ENCODE measurements around the gene SETD7.

SETD7 gene

GRCh38 chr4:139457318-139457717 is 98.7 kb downstream of the SETD7 start:
- TF ChIP-seq, protein P1, sequence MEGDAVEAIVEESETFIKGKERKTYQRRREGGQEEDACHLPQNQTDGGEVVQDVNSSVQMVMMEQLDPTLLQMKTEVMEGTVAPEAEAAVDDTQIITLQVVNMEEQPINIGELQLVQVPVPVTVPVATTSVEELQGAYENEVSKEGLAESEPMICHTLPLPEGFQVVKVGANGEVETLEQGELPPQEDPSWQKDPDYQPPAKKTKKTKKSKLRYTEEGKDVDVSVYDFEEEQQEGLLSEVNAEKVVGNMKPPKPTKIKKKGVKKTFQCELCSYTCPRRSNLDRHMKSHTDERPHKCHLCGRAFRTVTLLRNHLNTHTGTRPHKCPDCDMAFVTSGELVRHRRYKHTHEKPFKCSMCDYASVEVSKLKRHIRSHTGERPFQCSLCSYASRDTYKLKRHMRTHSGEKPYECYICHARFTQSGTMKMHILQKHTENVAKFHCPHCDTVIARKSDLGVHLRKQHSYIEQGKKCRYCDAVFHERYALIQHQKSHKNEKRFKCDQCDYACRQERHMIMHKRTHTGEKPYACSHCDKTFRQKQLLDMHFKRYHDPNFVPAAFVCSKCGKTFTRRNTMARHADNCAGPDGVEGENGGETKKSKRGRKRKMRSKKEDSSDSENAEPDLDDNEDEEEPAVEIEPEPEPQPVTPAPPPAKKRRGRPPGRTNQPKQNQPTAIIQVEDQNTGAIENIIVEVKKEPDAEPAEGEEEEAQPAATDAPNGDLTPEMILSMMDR (IDR thresholded peaks at IDR 0.05; ENCODE audit: control insufficient read depth, insufficient read depth, low read depth, low read length, missing control alignments), result no peak
- DNase-seq (ENCODE audit: low read depth), result no peak
- H3K4me3 ChIP-seq (ENCODE audit: control insufficient read depth, low read depth, low read length), result no peak overlapping the region

GRCh38 chr4:139455126-139455538 is 100.9 kb downstream of the SETD7 start:
- no peak for DNase-seq (ENCODE audit: low read depth)
- TF ChIP-seq, protein P1 (IDR thresholded peaks at IDR 0.05; ENCODE audit: control insufficient read depth, insufficient read depth, low read depth, low read length, missing control alignments), result no peak
- peak overlapping the region; percentile 93 for H3K4me3 ChIP-seq (ENCODE audit: control insufficient read depth, low read depth, low read length)

- TF ChIP-seq, protein P1 (IDR thresholded peaks at IDR 0.05; ENCODE audit: control insufficient read depth, insufficient read depth, low read depth, low read length, missing control alignments), result no peak
- peak within 1 kb of the TSS; percentile 93 for H3K4me3 ChIP-seq (ENCODE audit: control insufficient read depth, low read depth, low read length)
- peak; percentile 61 for DNase-seq (ENCODE audit: low read depth)
Measured at GRCh38 chr4:139454111-139455045, 101.6 kb downstream of the SETD7 start, which contains the start of gene RAB33B. RAB33B (plus strand) TSS chr4:139454121; CDS start chr4:139454196, 75 bp downstream.

- TF ChIP-seq, protein P1 (IDR thresholded peaks at IDR 0.05; ENCODE audit: control insufficient read depth, insufficient read depth, low read depth, low read length, missing control alignments), result no peak
- H3K4me3 ChIP-seq (ENCODE audit: control insufficient read depth, low read depth, low read length), result peak overlapping the region; percentile 93
- DNase-seq (ENCODE audit: low read depth), result peak; percentile 89
Measured at GRCh38 chr4:139453371-139454110, 102.5 kb downstream of the SETD7 start.

GRCh38 chr4:139453041-139453370 is 103.0 kb downstream of the SETD7 start:
- peak; percentile 11 for DNase-seq (ENCODE audit: low read depth)
- H3K4me3 ChIP-seq (ENCODE audit: control insufficient read depth, low read depth, low read length), result peak overlapping the region; percentile 93
- TF ChIP-seq, protein P1 (IDR thresholded peaks at IDR 0.05; ENCODE audit: control insufficient read depth, insufficient read depth, low read depth, low read length, missing control alignments), result peak; percentile 29

DNA sequence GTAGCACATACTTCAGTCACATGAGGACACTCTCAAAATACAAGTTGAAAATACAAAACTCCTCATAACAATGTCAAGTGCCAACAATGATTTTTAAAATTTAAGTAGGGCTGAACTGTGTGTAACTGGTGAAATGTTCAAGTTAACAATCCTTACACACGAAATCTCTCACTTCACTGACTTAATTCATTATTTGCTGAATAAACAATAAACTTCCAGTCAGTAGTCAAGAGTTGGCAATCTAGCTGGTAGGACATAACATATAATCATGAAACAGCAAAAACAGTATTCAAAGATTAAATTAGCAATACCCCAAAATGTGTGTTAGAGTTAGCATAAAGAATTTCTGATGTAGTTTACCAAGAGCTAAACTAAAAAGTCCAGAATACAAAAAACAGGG is 104.0 kb downstream of the SETD7 start:
- TF ChIP-seq, protein P1 (IDR thresholded peaks at IDR 0.05; ENCODE audit: control insufficient read depth, insufficient read depth, low read depth, low read length, missing control alignments), result no peak
- no peak for DNase-seq (ENCODE audit: low read depth)
- no peak overlapping the region for H3K4me3 ChIP-seq (ENCODE audit: control insufficient read depth, low read depth, low read length)

Measured in AG09309 (cell line).